Right ventricle myocardium superior (tissue), 1 donor: Measurements from ENCODE around the gene MTHFD2. TPM values are rescaled to one million over a fixed set of nuclear protein-coding genes. Genes with fewer than 3 reads are reported as not detected.
A peak's percentile ranks its signal among the peaks of the same experiment; 100 is the strongest.
"Not testable (repeated sequence)": the region's sequence is repeated elsewhere in the genome, so short reads cannot be mapped to it uniquely, and the experiment has no call there.

Experiments
- ATAC-seq: fragments of 200-7000 bp; cut with Tn5 transposase; one replicate; pipeline ENCODE4 v1.9.1; 2020; ENCODE audit warnings: mild to moderate bottlenecking; ENCODE audit not compliant: poor library complexity
- DNase-seq: peaks from one replicate; pipeline ENCODE4 v3.0.0-alpha.2; 2020
- intact Hi-C: fragments of 100-400 bp; cut with DNase I; formaldehyde crosslinking; loops from one replicate; pipeline ENCODE4 v1.11.2; 2022
- total RNA-seq: library from RNA; stranded (reverse); fragmentation: NEBNext Ultra II Directional; extraction: Animal tissue kit (Norgen Biotek cat#: 25700); gene quantifications from one replicate; pipeline ENCODE4 v1.2.1, GENCODE V29; 2021
- donor health status: DM: no; HTN: yes; CAD: no; lungs with severe emphysema.

The MTHFD2 gene
- total RNA-seq, 1 donor from 2014 or later: 19.0 TPM

DNA sequence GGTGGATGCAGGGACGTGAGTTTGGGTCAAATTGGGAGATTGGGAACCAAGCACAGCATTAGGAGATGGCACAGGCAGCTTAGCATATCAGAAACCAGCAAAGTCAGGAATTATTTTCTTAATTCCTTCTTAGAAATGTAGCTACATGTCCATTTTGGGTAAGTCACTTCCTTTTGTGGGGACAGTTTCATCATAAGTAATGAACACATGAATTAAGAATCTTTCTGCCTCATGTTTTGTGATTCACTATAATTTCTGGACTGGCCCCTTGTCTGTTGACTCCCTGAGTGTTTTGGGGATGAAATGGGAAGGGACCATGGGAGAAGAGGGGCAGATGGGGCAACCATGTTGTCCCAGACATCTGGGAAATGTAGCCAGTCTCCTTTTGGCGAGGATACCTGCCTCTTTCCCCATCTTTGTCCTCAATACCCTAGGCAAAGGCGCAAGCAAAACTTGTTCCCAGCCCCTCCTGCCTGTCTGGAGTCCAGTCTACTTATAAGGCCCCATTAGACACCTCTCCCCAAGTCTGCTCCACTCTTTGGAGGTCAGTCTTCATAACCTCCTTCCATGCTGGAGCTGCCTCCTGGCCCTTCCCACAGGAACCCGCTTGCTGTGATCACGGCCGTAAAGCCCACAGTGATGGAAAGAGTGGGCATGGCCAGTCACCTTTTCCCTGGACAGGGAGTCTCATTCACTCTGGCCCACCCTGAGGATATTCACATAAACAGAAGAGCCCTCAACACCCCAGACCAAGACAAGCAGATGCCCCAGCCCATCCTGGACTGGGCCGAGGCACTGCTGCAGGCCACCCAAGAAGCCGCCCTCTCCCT, 25.7 kb downstream of the MTHFD2 start:
- intact Hi-C loops: no loop called here
- ATAC-seq (no peak), DNase-seq (no peak)

DNA sequence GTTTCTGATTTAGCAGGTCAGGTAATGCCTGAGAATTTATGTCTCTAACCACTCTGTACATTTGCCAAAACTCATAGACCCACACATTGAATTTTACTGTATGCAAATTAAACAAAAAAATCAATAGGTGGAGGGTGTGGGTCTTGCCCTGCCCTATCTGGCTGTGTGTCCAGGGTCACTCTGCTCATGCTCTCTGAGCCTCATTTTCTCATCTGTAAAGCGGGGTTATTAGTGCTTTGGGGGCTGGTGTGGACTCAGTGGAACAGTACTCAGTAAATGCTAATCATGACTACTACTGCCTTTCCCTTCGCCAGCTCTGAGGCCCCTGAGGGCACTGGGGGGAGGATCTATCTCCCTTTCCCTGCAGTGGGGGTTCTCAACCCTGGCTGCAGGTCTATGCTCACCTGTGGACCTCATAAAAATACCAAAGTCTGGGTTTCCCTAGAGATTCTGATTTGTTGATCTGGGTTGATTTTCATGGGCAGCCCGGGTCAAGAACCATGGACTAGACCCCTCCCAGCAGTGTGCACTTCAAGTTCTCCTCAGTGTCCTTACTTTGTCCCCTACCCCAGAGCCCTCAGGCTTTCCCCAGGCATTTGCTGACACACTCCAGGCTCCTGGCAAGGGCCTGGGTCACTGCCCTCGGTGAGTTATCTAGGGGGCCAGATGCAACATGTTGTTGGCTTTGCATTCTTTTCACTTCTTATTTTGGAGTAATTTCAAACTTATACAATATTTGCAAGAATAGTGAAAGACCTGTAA, 27.5 kb downstream of the MTHFD2 start:
- intact Hi-C loops: no loop called here
- DNase-seq: no peak
- peak; percentile 67 for ATAC-seq

DNA sequence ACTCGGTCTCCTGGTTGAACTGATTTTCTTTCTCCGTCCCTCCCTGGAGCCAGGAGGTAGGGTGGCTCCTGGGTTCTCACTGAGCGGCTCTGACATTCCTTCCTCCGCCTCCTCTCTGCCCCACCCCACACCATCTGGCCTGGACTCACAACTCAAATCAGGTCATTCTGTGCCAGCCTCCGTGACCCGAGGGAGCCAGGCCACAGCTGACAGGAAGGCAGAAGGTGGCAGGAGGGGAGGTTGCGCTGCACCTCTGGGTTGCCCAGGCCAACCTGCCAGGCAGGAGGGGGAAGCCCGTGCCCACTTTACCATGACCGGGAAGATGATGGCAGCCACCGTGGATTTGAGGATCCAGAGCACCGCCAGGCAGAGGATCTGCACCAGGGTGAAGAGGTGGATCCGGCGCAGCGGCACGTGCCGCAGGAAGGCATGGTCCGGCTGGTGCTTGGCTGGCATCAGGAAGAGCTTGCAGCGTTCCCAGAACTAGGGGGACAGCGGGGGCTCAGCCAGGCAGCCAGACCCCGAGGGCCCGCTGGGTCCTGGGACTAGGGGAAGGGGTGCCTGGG, 28.3 kb downstream of the MTHFD2 start:
- intact Hi-C loops: no loop called here
- ATAC-seq (peak; percentile 83), DNase-seq (peak; percentile 58)

DNA sequence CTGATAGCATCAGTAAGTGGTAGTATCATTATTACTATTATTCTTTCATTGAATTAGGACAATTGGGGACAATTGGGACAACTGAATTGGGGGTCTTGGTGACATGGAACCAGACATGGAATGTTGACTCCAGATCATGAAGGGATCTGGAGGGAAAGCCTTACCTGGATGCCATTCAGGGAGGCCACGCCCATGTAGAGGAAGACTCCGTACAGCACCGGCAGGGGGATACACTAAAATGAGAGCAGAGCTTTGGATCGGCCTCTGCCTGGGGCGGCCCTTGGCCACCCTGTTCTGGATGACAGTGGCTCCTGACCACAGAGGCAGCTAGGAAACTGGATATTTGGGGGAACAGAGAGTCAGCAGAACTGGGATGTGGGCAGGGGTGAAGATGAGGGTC, 29.2 kb downstream of the MTHFD2 start:
- DNase-seq (no peak), ATAC-seq (peak; percentile 35)
- intact Hi-C loops: no loop called here

DNA sequence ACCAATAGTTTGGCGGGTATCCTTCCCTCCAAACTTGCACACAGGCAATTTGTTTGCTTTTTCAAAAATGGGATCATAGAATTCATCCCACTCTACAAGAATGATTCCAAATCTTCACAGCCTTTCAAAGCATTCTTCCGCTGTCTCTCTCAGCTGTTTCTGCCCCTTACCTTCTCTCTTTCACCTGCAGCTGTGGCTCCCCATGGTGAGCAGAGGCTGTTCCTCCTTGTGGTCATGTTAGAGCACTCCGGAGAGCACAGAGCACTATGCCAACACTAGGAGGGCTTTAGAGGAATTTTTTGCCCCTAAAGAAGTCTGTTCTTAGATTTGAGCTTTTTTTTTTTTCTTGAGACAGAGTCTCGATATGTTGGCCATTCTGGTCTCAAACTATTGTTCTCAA, 30.4 kb downstream of the MTHFD2 start:
- intact Hi-C loops: no loop called here
- DNase-seq (no peak), ATAC-seq (no peak)

DNA sequence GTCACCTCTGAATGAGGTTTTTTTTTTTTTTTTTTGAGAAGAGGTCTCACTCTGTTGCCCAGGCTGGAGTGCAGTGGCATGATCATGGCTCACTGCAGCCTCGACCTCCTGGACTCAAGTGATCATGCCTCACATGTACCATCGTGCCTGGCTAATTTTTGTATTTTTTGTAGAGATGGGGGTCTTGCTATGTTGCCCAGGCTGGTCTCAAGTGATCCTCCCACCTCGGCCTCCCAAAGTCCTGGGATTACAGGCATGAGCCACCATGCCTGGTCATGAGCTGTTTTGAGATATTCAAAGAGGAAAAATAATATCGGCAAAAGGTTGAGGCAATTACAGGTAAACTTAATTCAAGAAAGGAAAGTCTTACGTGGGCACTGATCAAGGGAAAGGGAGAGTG, 31.4 kb downstream of the MTHFD2 start:
- intact Hi-C loops, DNase-seq, ATAC-seq: not testable (repeated sequence)

DNA sequence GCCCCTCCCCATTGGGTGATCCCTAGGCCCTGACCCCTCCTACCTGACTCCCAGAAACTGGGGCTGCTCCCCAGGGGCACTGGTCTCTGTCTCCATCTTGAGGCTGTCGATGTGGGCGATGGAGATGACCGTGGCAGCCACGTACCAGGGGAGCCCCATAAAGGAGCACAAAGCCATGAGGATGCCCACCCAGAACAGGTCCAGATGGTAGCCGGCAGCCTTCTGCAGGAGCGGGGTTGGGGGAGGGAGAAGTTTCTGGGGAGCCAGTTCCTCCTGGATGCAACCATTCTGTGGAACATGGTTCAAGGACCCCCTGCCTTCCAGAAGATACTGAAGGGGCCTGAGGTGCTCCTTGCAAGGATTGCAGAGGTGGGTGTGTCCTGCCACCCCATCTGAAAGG, 34.0 kb downstream of the MTHFD2 start:
- intact Hi-C loops: no loop called here
- ATAC-seq: no peak
- no peak for DNase-seq

DNA sequence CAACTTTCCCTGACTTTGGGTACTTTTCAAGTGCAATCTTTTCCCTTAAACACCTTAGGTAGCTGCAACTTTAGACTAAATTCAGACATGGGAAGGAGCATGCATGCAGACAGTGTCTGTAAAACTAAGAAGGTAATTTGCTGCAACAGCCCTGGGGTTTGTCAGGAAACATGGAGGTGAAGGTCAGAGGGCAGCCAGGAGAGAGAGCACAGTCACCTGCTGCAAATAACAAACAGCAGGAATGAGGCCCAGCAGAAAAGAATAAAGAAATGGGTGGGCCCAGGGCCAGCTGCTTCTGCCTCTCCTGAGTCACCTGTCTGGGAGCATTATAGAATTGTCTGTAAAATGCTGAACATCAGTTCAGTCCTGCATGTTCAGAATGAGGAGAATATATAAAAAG, 35.2 kb downstream of the MTHFD2 start:
- DNase-seq (no peak), ATAC-seq (no peak)
- intact Hi-C loops: no loop called here

DNA sequence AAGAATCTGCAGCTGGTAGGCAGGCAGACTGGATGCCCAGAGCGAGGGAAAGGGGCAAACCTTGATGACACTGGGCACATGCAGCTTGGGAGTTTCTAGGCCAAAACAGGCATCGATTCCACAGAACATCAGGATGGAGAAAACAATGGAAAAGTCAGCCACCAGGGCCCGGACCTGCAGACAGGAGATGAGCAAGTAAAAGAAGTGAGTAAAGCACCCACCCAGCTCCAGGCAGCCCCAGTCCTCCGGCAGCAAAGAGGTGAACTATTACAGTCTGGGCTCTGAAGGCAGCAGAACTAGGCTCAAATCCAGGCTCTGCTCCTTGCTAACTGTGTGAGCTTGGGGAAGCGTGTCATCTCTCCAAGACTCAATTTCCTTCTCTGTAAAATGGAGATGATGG, 36.6 kb downstream of the MTHFD2 start:
- DNase-seq (no peak), ATAC-seq (no peak)
- intact Hi-C loops: no loop called here

DNA sequence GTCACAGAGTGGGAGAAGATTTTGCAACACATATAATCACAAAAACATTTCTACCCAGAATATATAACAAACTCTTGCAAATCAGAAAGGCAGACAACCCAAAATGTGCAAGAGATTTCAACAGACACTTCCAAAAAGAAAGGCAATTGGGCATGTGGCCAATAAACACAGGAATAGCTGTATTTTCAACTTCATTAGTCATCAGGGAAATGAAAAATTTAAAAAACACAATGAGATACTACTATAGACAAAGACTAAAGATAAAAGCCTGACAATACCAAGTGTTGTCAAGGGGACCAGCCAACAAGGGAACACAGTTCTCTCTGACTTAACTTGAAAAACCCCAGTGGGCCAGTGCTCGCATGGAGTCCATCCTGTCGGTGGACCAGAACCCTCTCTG, 40.5 kb downstream of the MTHFD2 start:
- no peak for DNase-seq
- ATAC-seq: no peak
- intact Hi-C loops: no loop called here

DNA sequence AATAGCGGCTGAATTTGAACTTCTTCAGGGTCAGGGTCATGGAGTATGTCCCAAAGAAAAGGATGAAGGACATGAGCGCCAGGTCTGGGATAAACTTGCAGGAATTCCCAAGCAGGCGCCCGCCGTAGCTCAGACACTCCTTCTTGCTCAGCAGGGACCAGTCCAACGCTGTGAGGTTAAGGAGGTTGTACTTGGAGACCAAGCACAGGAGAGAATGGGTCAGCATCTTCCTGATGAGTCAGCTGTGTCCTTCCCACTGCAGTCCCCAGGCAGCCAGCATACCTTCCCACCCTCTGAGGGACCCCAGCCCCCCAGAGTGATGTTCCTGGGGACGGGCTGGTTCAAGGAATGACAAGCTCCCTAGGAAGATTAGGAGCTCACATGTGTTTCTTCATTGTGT, 40.9 kb downstream of the MTHFD2 start:
- DNase-seq (no peak), ATAC-seq (no peak)
- intact Hi-C loops: no loop called here

DNA sequence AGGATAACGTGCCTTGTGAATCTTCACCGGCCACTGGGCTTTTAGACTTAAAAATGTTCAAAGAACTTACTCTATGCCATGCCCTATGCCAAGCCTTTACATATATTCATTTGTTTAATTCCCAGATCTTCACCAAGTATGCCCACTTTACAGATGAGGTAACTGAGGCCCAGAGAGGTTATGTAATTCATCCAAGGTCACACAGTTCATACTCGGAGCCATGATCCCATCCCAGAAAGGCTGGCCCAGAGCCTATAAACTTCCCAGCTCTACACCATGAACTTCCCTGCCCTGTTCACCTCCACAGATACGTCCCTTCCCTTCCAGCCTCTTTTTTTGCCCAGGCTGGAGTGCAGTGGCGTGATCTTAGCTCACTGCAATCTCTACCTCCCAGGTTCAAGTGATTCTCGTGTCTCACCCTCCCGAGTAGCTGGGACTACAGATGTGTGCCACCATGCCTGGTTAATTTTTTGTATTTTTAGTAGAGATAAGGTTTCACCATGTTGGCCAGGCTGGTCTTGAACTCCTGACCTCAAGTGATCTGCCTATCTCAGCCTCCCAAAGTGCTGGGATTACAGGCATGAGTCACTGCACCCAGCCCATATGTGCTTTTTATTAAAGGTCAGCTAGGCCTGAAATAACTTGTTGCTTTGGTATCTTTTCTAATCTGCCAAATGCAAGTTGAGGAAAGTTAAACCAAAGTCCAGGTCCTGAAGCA, 44.1 kb downstream of the MTHFD2 start:
- ATAC-seq (no peak), DNase-seq (no peak)
- intact Hi-C loops: no loop called here

DNA sequence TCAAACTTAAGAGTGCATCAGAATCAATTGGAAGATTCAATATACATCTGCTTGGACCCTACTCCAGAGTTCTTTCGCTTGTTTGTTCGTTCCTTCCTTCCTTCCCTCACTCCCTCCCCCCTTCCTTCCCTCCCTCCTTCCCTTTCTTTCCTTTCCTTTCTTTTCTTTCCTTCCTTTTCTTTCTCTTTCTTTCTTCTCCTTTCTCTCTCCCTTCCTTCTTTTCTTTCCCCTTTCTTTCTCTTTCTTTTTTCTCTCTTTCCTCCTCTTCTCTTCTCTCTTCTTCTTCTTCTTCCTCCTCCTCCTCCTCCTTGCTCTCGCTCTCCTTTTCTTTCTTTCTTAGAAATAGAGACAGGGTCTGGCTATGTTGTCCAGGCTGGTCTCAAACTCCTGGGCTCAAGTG, 45.9 kb downstream of the MTHFD2 start:
- intact Hi-C loops: no loop called here
- ATAC-seq (no peak), DNase-seq (no peak)

DNA sequence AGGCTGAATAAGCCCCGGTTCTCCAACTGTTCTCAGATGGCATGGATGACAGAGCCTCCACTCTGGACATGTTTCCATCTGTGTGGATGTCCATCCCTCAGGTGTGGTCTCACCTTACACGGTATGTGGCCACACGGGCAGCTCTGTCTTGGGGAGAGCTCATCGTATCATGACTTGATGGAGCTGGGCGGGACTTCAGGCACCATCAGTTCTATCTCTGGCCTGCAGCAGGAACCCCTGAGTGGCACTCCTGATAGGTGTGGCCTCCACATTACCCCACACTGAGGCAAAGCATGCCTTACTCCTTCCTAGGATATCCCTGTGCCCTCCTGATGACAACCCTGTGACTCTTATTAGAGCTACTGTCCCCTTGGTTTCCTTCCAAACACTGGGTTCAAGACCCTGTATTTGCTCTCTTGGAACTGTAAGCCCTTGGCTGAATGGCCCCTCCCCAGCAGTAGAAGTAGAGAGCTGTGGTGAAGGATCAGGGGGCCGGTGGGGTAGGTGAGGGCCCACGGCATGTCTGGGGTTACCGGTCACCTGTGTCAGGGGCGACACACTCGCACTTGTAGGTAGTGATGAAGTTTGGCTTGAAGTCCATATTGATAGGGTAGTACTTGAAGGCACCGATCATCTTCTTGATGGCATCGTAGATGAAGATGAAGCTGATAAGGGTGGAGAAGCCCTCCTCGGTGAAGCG, 48.2 kb downstream of the MTHFD2 start:
- intact Hi-C loops: no loop called here
- DNase-seq (no peak), ATAC-seq (no peak)

DNA sequence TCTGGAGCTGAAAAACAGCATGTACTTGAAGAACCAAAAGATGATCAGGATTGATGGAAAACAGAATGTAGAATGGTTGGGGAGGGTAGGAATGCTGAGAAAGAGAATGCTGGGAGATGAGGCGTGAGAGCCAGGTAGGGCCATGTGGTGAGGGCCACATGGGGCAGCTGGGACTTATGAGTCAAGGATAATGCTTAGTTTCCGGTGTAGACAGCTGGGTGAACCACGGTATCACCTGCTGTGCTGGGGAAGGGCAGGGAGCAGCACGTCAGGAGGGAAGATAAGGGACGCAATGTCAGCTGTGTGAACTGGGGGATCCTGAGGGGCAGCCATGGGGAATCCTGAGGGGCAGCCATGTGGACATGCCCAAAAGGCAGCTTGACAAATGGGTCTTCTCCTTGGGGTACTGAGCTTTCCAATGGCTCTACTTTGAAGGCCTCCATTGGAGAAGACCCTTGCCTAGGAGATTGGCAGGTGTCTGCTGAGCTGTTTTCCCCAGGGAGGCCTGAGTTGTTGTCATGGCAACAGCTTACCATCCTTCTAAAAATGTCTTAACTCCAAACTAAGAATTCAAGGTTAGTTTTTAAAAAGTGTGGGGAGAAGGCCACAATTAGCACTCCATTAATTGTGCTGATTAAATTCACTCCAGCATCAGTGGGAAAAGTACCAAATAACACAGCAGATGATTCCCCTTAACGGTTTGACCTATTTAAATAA, 51.1 kb downstream of the MTHFD2 start:
- no peak for DNase-seq
- intact Hi-C loops: no loop called here
- no peak for ATAC-seq

DNA sequence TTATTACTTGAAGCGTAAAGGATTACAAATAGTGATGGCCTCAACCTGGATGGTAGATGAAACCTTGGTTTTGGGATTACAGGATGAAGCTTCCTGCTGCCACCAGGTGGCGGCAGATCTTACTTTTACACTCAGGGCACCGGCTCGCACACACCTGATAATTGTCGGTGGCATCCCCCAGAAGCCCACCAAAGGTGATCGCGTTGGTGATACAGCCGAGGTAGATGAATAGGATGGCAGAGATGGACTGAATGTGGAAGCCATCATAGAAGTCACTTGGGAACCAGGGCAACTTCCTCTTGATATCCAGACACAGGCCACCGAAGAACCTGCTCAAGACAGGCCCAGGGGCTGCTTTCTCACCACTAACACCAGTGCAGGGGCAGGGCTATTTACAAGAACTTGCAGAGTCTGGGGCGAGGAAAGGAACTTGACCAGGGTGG, 51.8 kb downstream of the MTHFD2 start:
- peak; percentile 69 for ATAC-seq
- intact Hi-C loops: no loop called here
- DNase-seq: peak; percentile 62

DNA sequence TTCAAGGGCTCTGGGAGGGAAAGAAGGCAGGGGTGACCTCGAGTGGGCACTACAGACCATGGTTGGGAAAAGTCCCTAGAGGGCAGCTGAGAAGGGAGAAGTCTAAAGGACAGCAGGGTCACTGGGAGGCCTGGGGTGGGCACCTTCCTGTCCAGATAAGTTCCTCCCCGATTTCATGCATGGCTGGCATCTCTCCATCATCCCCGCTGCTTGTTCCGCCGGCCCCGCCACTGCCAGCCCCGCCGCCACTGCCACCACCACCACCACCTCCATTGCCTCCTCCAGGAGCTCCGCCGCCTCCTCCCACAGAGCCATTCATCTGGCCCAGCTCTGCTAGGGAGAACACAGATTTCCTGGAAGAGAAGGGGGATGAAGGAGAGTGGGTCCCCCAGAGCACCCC, 53.6 kb downstream of the MTHFD2 start:
- intact Hi-C loops: no loop called here
- DNase-seq (no peak), ATAC-seq (no peak)

DNA sequence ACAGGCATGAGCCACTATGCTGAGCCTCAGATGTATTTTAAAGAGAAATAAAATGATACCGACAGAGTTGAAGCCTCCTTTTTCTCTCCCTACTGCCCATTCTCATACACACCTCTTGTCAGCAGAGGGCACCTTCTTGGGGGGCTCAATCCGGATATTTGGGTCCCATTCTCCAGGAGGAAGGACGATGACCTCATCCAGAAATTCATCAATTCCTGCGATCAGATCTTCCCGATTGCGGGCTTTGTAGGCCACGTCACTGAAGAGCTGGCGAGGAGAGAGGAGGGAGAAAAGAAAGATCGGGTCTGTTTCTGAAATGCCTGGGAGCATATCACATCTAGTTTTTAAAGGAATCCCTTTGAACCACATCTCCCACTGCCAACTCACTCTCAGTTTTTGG, 54.4 kb downstream of the MTHFD2 start:
- ATAC-seq (no peak), DNase-seq (no peak)
- intact Hi-C loops: no loop called here
